ENCODE measurements around the gene ALPL. TPM values are rescaled to one million over a fixed set of nuclear protein-coding genes. Genes with fewer than 3 reads are reported as not detected.

Gene ALPL
- total and polyA plus RNA-seq, 10 of the 15 experiments (the other 5 are each of a cell fraction or from before 2014, with no cell fraction given), result 0.07 to 0.59 (median 0.31) TPM; not detected in 2

- WGBS (ENCODE audit: insufficient coverage, insufficient replicate concordance, low lambda C conversion rate, missing lambda C conversion rate), result 55% methylated on average over 13 of the region's 13 CpGs
- in situ Hi-C loops (cut with MboI) (no loop called here), intact Hi-C loops (cut with micrococcal nuclease; ENCODE audit: unreplicated experiment) (no loop called here)
- no peaks in the 10 kb centered on the region for H3K79me2 ChIP-seq (ENCODE audit: control insufficient read depth, insufficient read depth, low read length)
- no peak overlapping the region for H3K4me2 ChIP-seq (ENCODE audit: control insufficient read depth, insufficient read depth)
- ChIA-PET SMC1A (ENCODE audit: uncharacterized antibody, unreplicated experiment) (no interaction called here), POLR2A (no interaction called here), RAD21 (ENCODE audit: unreplicated experiment) (interaction anchor here (0.6 kb wide), 1 partner anchor 108 kb away, joined by 7 read pairs; no protein-coding TSS in a partner anchor), CTCF (no interaction called here)
- no TSS peak for BruUV-seq (replicated peaks)
- no peak for TF ChIP-seq JUND (IDR thresholded peaks at IDR 0.05; ENCODE audit: low read depth, low read length)
- TF ChIP-seq CTCF (IDR thresholded peaks at IDR 0.05 in 2 of 3, conservative IDR thresholded peaks at IDR 0.05 in 1 of 3; ENCODE audit: control insufficient read depth in 2 of 3, extremely low read depth in 1 of 3, insufficient read depth in 1 of 3, low read depth in 3 of 3, low read length in 3 of 3), result no peak
- TF ChIP-seq E2F8 (IDR thresholded peaks at IDR 0.05; ENCODE audit: low read depth, partially characterized antibody), result no peak
- TF ChIP-seq NRF1 (conservative IDR thresholded peaks at IDR 0.05; ENCODE audit: low read depth, low read length), result no peak
- no peak for TF ChIP-seq POLR2A (IDR thresholded peaks at IDR 0.05; ENCODE audit: low read depth, low read length)
- no peak for TF ChIP-seq SP1 (IDR thresholded peaks at IDR 0.05; ENCODE audit: low read depth, low read length)
- TF ChIP-seq PRDM15 (CRISPR knock-in tag; IDR thresholded peaks at IDR 0.05), result no peak
- no peak for TF ChIP-seq CEBPB (IDR thresholded peaks at IDR 0.05; ENCODE audit: borderline replicate concordance in 1 of 2, low read depth in 2 of 2, low read length in 2 of 2)
- TF ChIP-seq RELA (IDR thresholded peaks at IDR 0.05; ENCODE audit: borderline replicate concordance, partially characterized antibody), result no peak
- H3K27me3 ChIP-seq (replicated peaks in 1 of 2; ENCODE audit: control insufficient read depth in 2 of 2, insufficient read depth in 2 of 2, low read length in 1 of 2), result no peaks in the 10 kb centered on the region; a peak in 1 of 4 replicates
- H3K36me3 ChIP-seq (ENCODE audit: control insufficient read depth in 2 of 2, insufficient read depth in 2 of 2, low read length in 1 of 2), result no peaks in the 10 kb centered on the region
- ATAC-seq (no peak), DNase-seq (ENCODE audit: low read depth, low spot score) (no peak), FAIRE-seq (no peak)
- H3K4me3 ChIP-seq, result no peak overlapping the region
- no peaks in the 10 kb centered on the region for H4K20me1 ChIP-seq (ENCODE audit: control insufficient read depth, insufficient read depth)
- H3K9ac ChIP-seq (ENCODE audit: control insufficient read depth, insufficient read depth, low read length), result no peak overlapping the region
- no peak overlapping the region for H2AFZ ChIP-seq (ENCODE audit: control insufficient read depth, low read depth, low read length)
- no peaks in the 10 kb centered on the region; the same call in 1 of the 2 replicates for H3K4me1 ChIP-seq (ENCODE audit: control insufficient read depth, insufficient read depth, low read length)
- no peaks in the 10 kb centered on the region for H3K9me3 ChIP-seq (replicated peaks; ENCODE audit: control insufficient read depth, insufficient read depth, low read length)
- H3K27ac ChIP-seq (ENCODE audit: control insufficient read depth, insufficient read depth), result no peak overlapping the region
These were observed 102.8 kb downstream of the ALPL start for GRCh38 chr1:21612057-21612456.

Measured in GM12878 (cell line).